GM21526 (cell line): Measurements from ENCODE around the gene SKI.
"Not testable (repeated sequence)": the region's sequence is repeated elsewhere in the genome, so short reads cannot be mapped to it uniquely, and the experiment has no call there.

Source experiments
- ATAC-seq: cut with Tn5 transposase; IDR thresholded peaks from one replicate; pipeline ENCODE4 v1.9.1; 2021; ENCODE audit warnings: moderate library complexity; ENCODE audit not compliant: unreplicated experiment, low FRiP score

Gene SKI

GRCh38 chr1:2288816-2289536, 60.9 kb downstream of the SKI start:
- ATAC-seq: no peak

GRCh38 chr1:2289607-2290006, 61.5 kb downstream of the SKI start:
- no peak for ATAC-seq

GRCh38 chr1:2290171-2290578, 62.1 kb downstream of the SKI start:
- ATAC-seq: no peak

- ATAC-seq: no peak
Observed at GRCh38 chr1:2290595-2291510, 62.7 kb downstream of the SKI start.

- ATAC-seq: no peak
Observed at GRCh38 chr1:2291577-2291976, 63.5 kb downstream of the SKI start.

GRCh38 chr1:2292725-2293450, 64.8 kb downstream of the SKI start:
- no peak for ATAC-seq

- ATAC-seq: no peak
Observed at GRCh38 chr1:2294033-2294724, 66.1 kb downstream of the SKI start.

GRCh38 chr1:2294725-2295078, 66.6 kb downstream of the SKI start:
- ATAC-seq: no peak

- no peak for ATAC-seq
Observed at GRCh38 chr1:2295526-2295925, 67.4 kb downstream of the SKI start.

GRCh38 chr1:2296211-2296610, 68.1 kb downstream of the SKI start:
- not testable (repeated sequence) for ATAC-seq

- ATAC-seq: no peak
Observed at GRCh38 chr1:2296614-2297013, 68.5 kb downstream of the SKI start.

- ATAC-seq: no peak
Observed at GRCh38 chr1:2297246-2298011, 69.3 kb downstream of the SKI start.

GRCh38 chr1:2298685-2299084, 70.6 kb downstream of the SKI start:
- ATAC-seq: no peak

GRCh38 chr1:2299131-2299627, 71.1 kb downstream of the SKI start:
- no peak for ATAC-seq

- peak; percentile 61 for ATAC-seq
Observed at GRCh38 chr1:2300004-2300771, 72.1 kb downstream of the SKI start.

- ATAC-seq: peak; percentile 32
Observed at GRCh38 chr1:2300851-2301606, 72.9 kb downstream of the SKI start.

GRCh38 chr1:2301607-2302291, 73.6 kb downstream of the SKI start:
- no peak for ATAC-seq
